H1 (cell line): ENCODE measurements around the gene BBS1. TPM values are rescaled to one million over a fixed set of nuclear protein-coding genes. Genes with fewer than 3 reads are reported as not detected.

Source experiments
- CTCF ChIA-PET: fragments of 300-600 bp; sonication (Branson Sonifier 250); formaldehyde crosslinking; loops from one replicate; lab custom pipeline; 2021; ENCODE audit not compliant: partially characterized antibody; lab: Charles Lee
- POLR2A ChIA-PET: fragments of 300-600 bp; sonication (Branson Sonifier 250); formaldehyde crosslinking; loops from one replicate; lab custom pipeline; 2021; ENCODE audit warnings: inconsistent platforms; ENCODE audit not compliant: partially characterized antibody; lab: Charles Lee
- DNase-seq, 2 experiments: peaks; one replicate each; pipeline versions ENCODE4 v3.0.0 to v3.0.0-alpha.2; 2010 to 2022; ENCODE audit warnings: low spot score in 2 of 2, low read depth in 1 of 2, mixed read lengths in 1 of 2
- FAIRE-seq: peaks from 2 replicates; lab custom pipeline; 2011; peaks lifted over from hg19 to GRCh38; lab: Jason Lieb, UNC
- H2AFZ ChIP-seq: 2 replicates; pipeline ENCODE4 v1.8.1; 2012; ENCODE audit warnings: low read length, inconsistent platforms
- H2AK5ac ChIP-seq: 2 replicates; pipeline ENCODE4 v1.6.1; 2013; ENCODE audit warnings: low read depth, low read length
- H2BK120ac ChIP-seq: replicated peaks from 2 replicates; pipeline ENCODE3; 2013; ENCODE audit warnings: low read depth, low read length, inconsistent platforms
- H2BK12ac ChIP-seq: 2 replicates; pipeline ENCODE4 v1.6.1; 2013; ENCODE audit warnings: low read depth, low read length
- H2BK15ac ChIP-seq: 2 replicates; pipeline ENCODE4 v1.6.1; 2013; ENCODE audit warnings: low read length
- H2BK20ac ChIP-seq: 2 replicates; pipeline ENCODE4 v1.6.1; 2013; ENCODE audit warnings: low read length
- H2BK5ac ChIP-seq: 2 replicates; pipeline ENCODE4 v1.6.1; 2013; ENCODE audit warnings: low read depth, low read length
- H3K14ac ChIP-seq: 2 replicates; pipeline ENCODE4 v1.6.1; 2013; ENCODE audit warnings: inconsistent platforms; ENCODE audit not compliant: insufficient read length
- H3K18ac ChIP-seq: 2 replicates; pipeline ENCODE4 v1.6.1; 2013; ENCODE audit warnings: low read length; ENCODE audit errors: extremely low read depth
- H3K23ac ChIP-seq: 2 replicates; pipeline ENCODE4 v1.6.1; 2013; ENCODE audit warnings: inconsistent platforms; ENCODE audit not compliant: insufficient read length
- H3K23me2 ChIP-seq: 2 replicates; pipeline ENCODE4 v1.6.1; 2013; ENCODE audit warnings: low read depth, low read length
- H3K27ac ChIP-seq: 2 replicates; pipeline ENCODE4 v1.6.1; 2011; ENCODE audit warnings: low read depth, low read length, inconsistent platforms
- H3K27me3 ChIP-seq, 4 experiments: replicated peaks in 1 of 4; 1 replicate in 1 of 4; 2 replicates in 3 of 4; pipeline versions ENCODE4 v1.6.1 to v1.8.1; 2011 to 2013; ENCODE audit warnings: low read length in 3 of 4, mild to moderate bottlenecking in 3 of 4, inconsistent platforms in 2 of 4, mixed read lengths in 2 of 4, moderate library complexity in 1 of 4; ENCODE audit not compliant: control insufficient read depth in 3 of 4, insufficient read depth in 3 of 4; ENCODE audit errors: extremely low read depth in 1 of 4
- H3K36me3 ChIP-seq, 4 experiments: 2 replicates each; pipeline versions ENCODE4 v1.6.1 to v1.8.1; 2011 to 2013; ENCODE audit warnings: mild to moderate bottlenecking in 4 of 4, low read length in 3 of 4, moderate library complexity in 2 of 4, control low read depth in 1 of 4, inconsistent platforms in 1 of 4; ENCODE audit not compliant: insufficient read depth in 4 of 4, control insufficient read depth in 2 of 4
- H3K4ac ChIP-seq: replicated peaks from 2 replicates; pipeline ENCODE3; 2013; ENCODE audit warnings: low read length, low read depth, mixed read lengths, inconsistent platforms; ENCODE audit not compliant: insufficient read length
- H3K4me1 ChIP-seq, 4 experiments: replicated peaks in 1 of 4; 1 replicate in 1 of 4; 2 replicates in 3 of 4; pipeline versions ENCODE4 v1.6.1 to v1.8.1; 2011 to 2013; ENCODE audit warnings: low read length in 3 of 4, inconsistent platforms in 2 of 4, mixed read lengths in 1 of 4; ENCODE audit not compliant: insufficient read depth in 4 of 4, control insufficient read depth in 3 of 4
- H3K4me2 ChIP-seq, 2 experiments: 2 replicates each; pipeline versions ENCODE4 v1.6.1 to v1.8.1; 2011 to 2013; ENCODE audit warnings: low read depth in 2 of 2, low read length in 2 of 2, control low read depth in 1 of 2, inconsistent platforms in 1 of 2, mild to moderate bottlenecking in 1 of 2; ENCODE audit not compliant: insufficient read depth in 1 of 2
- H3K4me3 ChIP-seq, 4 experiments: fragments of 200-600, 300-600 bp in 1 of 4; sonication (generic), shearing (Covaris generic), sonication (Bioruptor Twin) in 1 of 4; 2 replicates each; pipeline versions ENCODE4 v1.5.1 to v1.8.1; 2011 to 2016; ENCODE audit warnings: low read length in 4 of 4, low read depth in 3 of 4, control low read depth in 2 of 4, inconsistent platforms in 2 of 4, mild to moderate bottlenecking in 2 of 4, mixed read lengths in 1 of 4, moderate library complexity in 1 of 4; ENCODE audit not compliant: insufficient read depth in 2 of 4; ENCODE audit errors: extremely low read depth in 1 of 4
- H3K56ac ChIP-seq: replicated peaks from 2 replicates; pipeline ENCODE3; 2013; ENCODE audit warnings: low read depth, mild to moderate bottlenecking, mixed read lengths, low read length, inconsistent platforms; ENCODE audit not compliant: insufficient read length
- H3K79me1 ChIP-seq: 2 replicates; pipeline ENCODE4 v1.6.1; 2013; ENCODE audit warnings: low read depth, low read length, control low read depth
- H3K79me2 ChIP-seq, 2 experiments: 2 replicates each; pipeline versions ENCODE4 v1.6.1 to v1.8.1; 2012 to 2013; ENCODE audit warnings: low read length in 2 of 2, mild to moderate bottlenecking in 2 of 2, inconsistent platforms in 1 of 2; ENCODE audit not compliant: insufficient read depth in 2 of 2, control insufficient read depth in 1 of 2
- H3K9ac ChIP-seq, 4 experiments: replicated peaks in 1 of 4; 1 replicate in 1 of 4; 2 replicates in 3 of 4; pipeline versions ENCODE4 v1.6.1 to v1.8.1; 2011 to 2013; ENCODE audit warnings: low read depth in 3 of 4, low read length in 3 of 4, control low read depth in 2 of 4, mild to moderate bottlenecking in 2 of 4, moderate library complexity in 2 of 4, inconsistent platforms in 1 of 4; ENCODE audit errors: extremely low read depth in 1 of 4
- H3K9me3 ChIP-seq, 2 experiments: 2 replicates each; pipeline versions ENCODE4 v1.6.1 to v1.8.1; 2012 to 2013; ENCODE audit warnings: mild to moderate bottlenecking in 2 of 2, moderate library complexity in 2 of 2, control low read depth in 1 of 2, inconsistent platforms in 1 of 2, low read depth in 1 of 2, low read length in 1 of 2, mixed read lengths in 1 of 2; ENCODE audit not compliant: insufficient read depth in 2 of 2
- H4K20me1 ChIP-seq, 2 experiments: replicated peaks in 1 of 2; 2 replicates each; pipeline versions ENCODE3 to v1.8.1; 2011 to 2013; ENCODE audit warnings: inconsistent platforms in 2 of 2, low read length in 2 of 2, mild to moderate bottlenecking in 1 of 2; ENCODE audit not compliant: insufficient read depth in 2 of 2, control insufficient read depth in 1 of 2
- H4K5ac ChIP-seq: 2 replicates; pipeline ENCODE4 v1.6.1; 2013; ENCODE audit warnings: low read length, low read depth, mixed read lengths, inconsistent platforms; ENCODE audit not compliant: insufficient read length
- H4K8ac ChIP-seq: 2 replicates; pipeline ENCODE4 v1.8.0; 2013; ENCODE audit warnings: mild to moderate bottlenecking, moderate library complexity, low read length, inconsistent platforms; ENCODE audit not compliant: insufficient read depth; ENCODE audit errors: extremely low read depth
- H4K91ac ChIP-seq: replicated peaks from 2 replicates; pipeline ENCODE3; 2013; ENCODE audit warnings: low read length, mixed read lengths, inconsistent platforms; ENCODE audit not compliant: insufficient read length
- CTCF ChIP-seq, 3 experiments: IDR thresholded peaks; 1 replicate in 2 of 3; 2 replicates in 1 of 3; pipeline versions ENCODE4 v1.5.1 to v1.6.1; 2011; ENCODE audit warnings: low read length in 3 of 3, mild to moderate bottlenecking in 3 of 3, inconsistent platforms in 2 of 3, low read depth in 1 of 3, moderate library complexity in 1 of 3; ENCODE audit not compliant: insufficient read depth in 1 of 3; ENCODE audit errors: control extremely low read depth in 1 of 3
- KDM4A ChIP-seq: IDR thresholded peaks from one replicate; pipeline ENCODE4 v1.7.1; 2012; ENCODE audit warnings: low read depth, mild to moderate bottlenecking, moderate library complexity, low read length, inconsistent platforms; ENCODE audit not compliant: severe bottlenecking
- POLR2A ChIP-seq, 2 experiments: IDR thresholded peaks; 1 replicate in 1 of 2; 2 replicates in 1 of 2; pipeline ENCODE4 v1.6.1; 2011; ENCODE audit warnings: low read depth in 2 of 2, low read length in 2 of 2, mild to moderate bottlenecking in 2 of 2; ENCODE audit errors: control extremely low read depth in 1 of 2
- RAD21 ChIP-seq, 2 experiments: IDR thresholded peaks in 1 of 2; conservative IDR thresholded peaks in 1 of 2; 2 replicates each; pipeline ENCODE4 v1.6.1; 2011; ENCODE audit warnings: low read depth in 2 of 2, low read length in 2 of 2, improper control_type of control experiment in 1 of 2, inconsistent platforms in 1 of 2, mild to moderate bottlenecking in 1 of 2, moderate library complexity in 1 of 2
- RNF2 ChIP-seq: fragments of 200-900, 300-1000 bp; sonication (generic); IDR thresholded peaks from 2 replicates; pipeline ENCODE4 v1.7.1; 2016; ENCODE audit warnings: borderline replicate concordance, low read depth, mild to moderate bottlenecking, antibody characterized with exemption, low read length; ENCODE audit not compliant: poor library complexity, severe bottlenecking; ENCODE audit errors: missing control alignments
- SIN3A ChIP-seq, 2 experiments: IDR thresholded peaks in 1 of 2; conservative IDR thresholded peaks in 1 of 2; 2 replicates each; pipeline ENCODE4 v1.6.1; 2011 to 2012; ENCODE audit warnings: low read length in 2 of 2, improper control_type of control experiment in 1 of 2, low read depth in 1 of 2, mild to moderate bottlenecking in 1 of 2
- SUZ12 ChIP-seq: fragments of 200-600 bp; sonication (generic); IDR thresholded peaks from 2 replicates; pipeline ENCODE4 v1.6.1; 2012; ENCODE audit warnings: mild to moderate bottlenecking, inconsistent platforms, low read length, moderate library complexity, mixed read lengths
- TAF1 ChIP-seq: IDR thresholded peaks from 2 replicates; pipeline ENCODE4 v1.6.1; 2011; ENCODE audit warnings: mild to moderate bottlenecking, low read depth, low read length
- ZNF274 ChIP-seq: IDR thresholded peaks from 2 replicates; pipeline ENCODE4 v1.7.0; 2012; ENCODE audit warnings: low read length, borderline replicate concordance; ENCODE audit errors: extremely low read depth
- WGBS, 2 experiments: shearing (Covaris generic) in 1 of 2; methylation state at CpG; one replicate each; pipeline versions ENCODE4 v1.1.6 to v1.1.7; 2013 to 2015; ENCODE audit warnings: low lambda C conversion rate in 2 of 2, mixed read lengths in 2 of 2, inconsistent platforms in 1 of 2, low coverage in 1 of 2, missing lambda C conversion rate in 1 of 2; ENCODE audit not compliant: insufficient replicate concordance in 2 of 2, insufficient coverage in 1 of 2, insufficient read length in 1 of 2; ENCODE audit errors: extremely low coverage in 1 of 2, missing lambda C conversion rate in 1 of 2; 5-methylcytosine and 5-hydroxymethylcytosine counted together
- polyA plus RNA-seq, 7 experiments: library from polyadenylated mRNA; depleted of rRNA in 3 of 7; stranded (reverse) in 5 of 7; unstranded in 2 of 7; fragments of >200 nt in 5 of 7; fragments of 200-250 nt in 2 of 7; gene quantifications; 1 replicate in 5 of 7; 2 replicates in 1 of 7; 4 replicates in 1 of 7; pipeline versions ENCODE4 v1.2.1 to v1.2.3, GENCODE V29; 2011 to 2013; ENCODE audit warnings: missing spikeins in 2 of 7, mixed read lengths in 2 of 7
- total RNA-seq: library from RNA; stranded (reverse); fragmentation: NEBNext Ultra II Directional; extraction: Animal tissue kit (Norgen Biotek cat#: 25700); gene quantifications from 2 replicates; pipeline ENCODE4 v1.2.1, GENCODE V29; 2021

Gene BBS1
- total and polyA plus RNA-seq, 2 of the 8 experiments (the other 6 are each of a cell fraction or from before 2014, with no cell fraction given): 19.1 to 19.5 TPM

GRCh38 chr11:66495401-66495854 lies 15.0 kb upstream of the BBS1 start:
- Histone ChIP-seq H2BK12ac (no peak overlapping the region), H2AK5ac (no peak overlapping the region), H2AFZ (no peak overlapping the region), H4K5ac (no peak overlapping the region), H2BK20ac (no peak overlapping the region), H3K4me2 (no peak overlapping the region), H4K20me1 (peaks cover 0 to 2% of the 10 kb centered on the region in 2 experiments), H3K4me3 (no peak overlapping the region), H3K4ac (no peak overlapping the region), H3K14ac (no peak overlapping the region), H2BK120ac (no peak overlapping the region), H3K23ac (no peak overlapping the region), H3K79me2 (no peaks in the 10 kb centered on the region), H3K9ac (no peak overlapping the region), H3K27ac (no peak overlapping the region), H2BK5ac (no peak overlapping the region), H3K56ac (no peak overlapping the region), H3K4me1 (peaks cover 0 to 12% (median 5%) of the 10 kb centered on the region in 4 experiments; a peak in 4 of 7 replicates), H3K23me2 (no peaks in the 10 kb centered on the region), H3K36me3 (peaks cover 6 to 22% (median 11%) of the 10 kb centered on the region in 4 experiments), H4K91ac (no peak overlapping the region), H3K27me3 (no peaks in the 10 kb centered on the region), H3K18ac (peak overlapping the region; percentile 19; the same call in 1 of the 2 replicates), H3K9me3 (no peaks in the 10 kb centered on the region), H3K79me1 (no peaks in the 10 kb centered on the region), H2BK15ac (no peak overlapping the region), H4K8ac (no peak overlapping the region)
- ChIA-PET POLR2A (interaction anchor here (0.9 to 1.1 kb wide), 3 partner anchors 15 to 118 kb away, joined by 3 to 4 read pairs (median 4); partner anchors contain the start of gene DPP3), CTCF (interaction anchor here (0.5 to 3.3 kb wide), 17 partner anchors 9 to 343 kb away, joined by 3 to 18 read pairs (median 4); partner anchors contain the start of genes MRPL11 and RBM4B)
- peak in 1 of 2 experiments; percentile 85 for DNase-seq
- WGBS, 2 experiments: 93% methylated on average over 17 of the region's 17 CpGs; no CpG with 5 or more reads in 1 of the 2 experiments
- FAIRE-seq: no peak
- TF ChIP-seq CTCF (IDR thresholded peaks at IDR 0.05; ENCODE audit: control extremely low read depth in 1 of 3, insufficient read depth in 1 of 3, low read depth in 1 of 3, low read length in 3 of 3): peak; percentile 64 to 84 (median 76)
- TF ChIP-seq SIN3A (conservative IDR thresholded peaks at IDR 0.05 in 1 of 2, IDR thresholded peaks at IDR 0.05 in 1 of 2; ENCODE audit: low read depth in 1 of 2, low read length in 2 of 2): 0 out of 4 replicates have a peak, but pooled peaks of 1 of the 2 experiments have one; percentile 24
- no peak for TF ChIP-seq TAF1
- no peak for TF ChIP-seq KDM4A
- no peak for TF ChIP-seq ZNF274
- no peak for TF ChIP-seq RNF2
- TF ChIP-seq POLR2A (IDR thresholded peaks at IDR 0.05; ENCODE audit: control extremely low read depth in 1 of 2, low read depth in 2 of 2, low read length in 2 of 2): no peak
- no peak for TF ChIP-seq SUZ12
- peak; percentile 20 to 46; a peak in 3 of 4 replicates for TF ChIP-seq RAD21 (IDR thresholded peaks at IDR 0.05 in 1 of 2, conservative IDR thresholded peaks at IDR 0.05 in 1 of 2; ENCODE audit: low read depth in 2 of 2, low read length in 2 of 2)
